K562 (cell line): ENCODE data around the gene ABHD3. TPM values are rescaled to one million over a fixed set of nuclear protein-coding genes. Genes with fewer than 3 reads are reported as not detected.

Source experiments
- ARHGAP35 ChIP-seq: fragments of 450-650 bp; IDR thresholded peaks from 2 replicates; pipeline ENCODE4 v1.6.1; 2018; ENCODE audit not compliant: partially characterized antibody
- CAMTA2 ChIP-seq: fragments of 250-450 bp; sonication (Bioruptor Pico); conservative IDR thresholded peaks from 2 replicates; pipeline ENCODE4 v1.5.1; 2022
- ELF2 ChIP-seq: fragments of 250-450 bp; sonication (Bioruptor Pico); IDR thresholded peaks from 2 replicates; pipeline ENCODE4 v1.5.0; 2021; ENCODE audit warnings: mild to moderate bottlenecking
- ELF4 ChIP-seq: fragments of 450-650 bp; formaldehyde crosslinking; IDR thresholded peaks from 2 replicates; pipeline ENCODE4 v1.4.0; 2022; ENCODE audit warnings: missing genetic modification characterization
- FOS ChIP-seq: IDR thresholded peaks from 3 replicates; pipeline ENCODE4 v1.6.1; 2011; ENCODE audit not compliant: insufficient read length; ENCODE audit errors: extremely low read depth
- PCBP2 ChIP-seq: fragments of 200-400 bp; formaldehyde crosslinking; IDR thresholded peaks from 2 replicates; pipeline ENCODE4 v1.6.1; 2018; ENCODE audit warnings: low read length, low read depth, mild to moderate bottlenecking, moderate library complexity; ENCODE audit not compliant: poor library complexity, severe bottlenecking
- POU5F1 ChIP-seq: fragments of 150-350 bp; IDR thresholded peaks from 2 replicates; pipeline ENCODE4 v1.6.1; 2014; ENCODE audit warnings: borderline replicate concordance, low read length, low read depth, mild to moderate bottlenecking; ENCODE audit not compliant: partially characterized antibody
- RBM17 ChIP-seq: fragments of 200-400 bp; formaldehyde crosslinking; IDR thresholded peaks from 2 replicates; pipeline ENCODE4 v1.6.1; 2017; ENCODE audit warnings: low read depth, mild to moderate bottlenecking, low read length, borderline replicate concordance
- SP1 ChIP-seq: sonication (generic); formaldehyde crosslinking; IDR thresholded peaks from 2 replicates; pipeline ENCODE4 v1.8.1; 2022; ENCODE audit warnings: mild to moderate bottlenecking, missing genetic modification reagents
- TRIM28 ChIP-seq: fragments of 450-650 bp; IDR thresholded peaks from 2 replicates; pipeline ENCODE4 v1.6.1; 2017
- ZC3H8 ChIP-seq: fragments of 450-650 bp; IDR thresholded peaks from 2 replicates; pipeline ENCODE4 v1.6.1; 2017
- ZNF174 ChIP-seq: fragments of 250-450 bp; sonication (Bioruptor Pico); IDR thresholded peaks from 2 replicates; pipeline ENCODE4 v1.4.0; 2020; ENCODE audit warnings: mild to moderate bottlenecking
- ZNF347 ChIP-seq: fragments of 450-650 bp; formaldehyde crosslinking; IDR thresholded peaks from 2 replicates; pipeline ENCODE4 v1.4.0; 2020; ENCODE audit warnings: low read depth, mild to moderate bottlenecking, moderate library complexity
- ZNF507 ChIP-seq: conservative IDR thresholded peaks from 2 replicates; pipeline ENCODE4 v1.6.1; 2017; ENCODE audit warnings: missing genetic modification characterization, missing compliant biosample characterization
- ZNF780A ChIP-seq: fragments of 250-450 bp; sonication (Bioruptor Pico); IDR thresholded peaks from 2 replicates; pipeline ENCODE4 v1.5.0; 2021; ENCODE audit warnings: mild to moderate bottlenecking
- ZNF79 ChIP-seq: fragments of 250-450 bp; sonication (Bioruptor Pico); IDR thresholded peaks from 2 replicates; pipeline ENCODE4 v1.4.0; 2020; ENCODE audit warnings: low read depth, mild to moderate bottlenecking, moderate library complexity
- polyA plus RNA-seq, 8 experiments: library from polyadenylated mRNA; depleted of rRNA in 4 of 8; stranded (reverse) in 5 of 8; unstranded in 3 of 8; fragments of >200 nt; fragmentation: Nextera tagmentation in 2 of 8; fragmentation: Illumina TruSeq in 1 of 8; extraction: Ambion mirVana in 2 of 8; extraction: Trizol in 1 of 8; gene quantifications; 2 replicates each; pipeline versions ENCODE4 v1.2.1 to v1.2.3, GENCODE V29; 2011 to 2014; ENCODE audit warnings: inconsistent platforms in 1 of 8, missing spikeins in 1 of 8
- total RNA-seq, 7 experiments: library from RNA; depleted of rRNA in 6 of 7; stranded (reverse); fragments of >200 nt in 6 of 7; fragmentation: Illumina TruSeq in 2 of 7; extraction: Trizol in 2 of 7; gene quantifications; 2 replicates each; pipeline versions ENCODE4 v1.2.1 to v1.2.3, GENCODE V29; 2011 to 2021; ENCODE audit warnings: low replicate concordance in 1 of 7
- TF ChIP-seq, protein P1 (sequence below): fragments of 250-450 bp; sonication (Bioruptor Pico); IDR thresholded peaks from 2 replicates; pipeline ENCODE4 v1.5.0; 2021; ENCODE audit warnings: mild to moderate bottlenecking, moderate library complexity
- TF ChIP-seq, protein P2 (sequence below), 2 experiments: fragments of 450-650 bp; IDR thresholded peaks; 2 replicates each; pipeline ENCODE4 v1.6.1; 2018; ENCODE audit warnings: mild to moderate bottlenecking in 2 of 2, low read depth in 1 of 2; ENCODE audit not compliant: partially characterized antibody in 2 of 2
- TF ChIP-seq, protein P3 (sequence below), 3 experiments: fragments of 200-800 bp in 1 of 3; sonication (Bioruptor generic) in 1 of 3; sonication (generic) in 1 of 3; formaldehyde crosslinking in 1 of 3; IDR thresholded peaks; 2 replicates each; pipeline versions ENCODE4 v1.6.1 to v1.8.0; 2016 to 2022; ENCODE audit warnings: mild to moderate bottlenecking in 2 of 3, missing compliant biosample characterization in 2 of 3, missing genetic modification characterization in 2 of 3, missing genetic modification reagents in 1 of 3

ABHD3 gene
- total and polyA plus RNA-seq, 9 of the 15 experiments (the other 6 are each of a cell fraction or from before 2014, with no cell fraction given), result 6.3 to 38.8 (median 19.4) TPM

DNA sequence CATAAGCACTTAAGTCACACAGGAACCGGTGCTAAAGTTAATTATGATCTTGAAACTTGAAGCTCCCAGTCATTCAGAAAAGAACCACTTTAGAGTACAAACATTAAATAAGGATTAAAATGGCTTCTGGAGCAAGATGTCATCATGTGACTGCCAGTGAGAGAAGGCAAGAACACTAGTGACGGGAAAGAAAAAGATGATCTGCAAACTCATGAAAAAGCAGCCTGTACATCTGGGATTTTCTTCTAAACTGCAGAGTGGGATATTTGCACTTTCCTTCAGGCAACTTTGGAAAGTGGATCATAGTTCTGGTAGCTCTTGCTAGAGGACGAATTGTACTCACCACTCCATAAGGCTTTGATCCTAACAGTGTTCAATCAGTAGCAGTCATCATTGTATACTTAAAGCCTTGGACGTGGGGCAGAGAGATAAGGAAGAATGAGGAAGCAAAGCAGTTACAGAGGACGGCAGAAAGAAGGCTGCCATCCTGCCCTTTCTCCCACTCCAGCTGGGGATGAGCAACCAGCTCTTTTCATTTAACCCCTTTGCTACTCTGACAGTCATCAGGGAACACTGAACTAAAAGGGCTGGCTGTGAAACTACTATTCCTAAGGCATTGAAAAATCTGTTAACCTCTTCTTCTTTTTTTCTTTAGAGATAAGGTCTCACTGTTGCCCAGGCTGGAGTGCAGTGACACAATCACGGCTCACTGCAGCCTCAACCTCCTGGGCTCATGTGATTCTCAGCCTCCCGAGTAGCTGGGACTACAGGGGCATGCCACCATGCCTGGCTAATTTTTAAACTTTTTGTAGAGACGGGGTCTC is 18.1 kb downstream of the ABHD3 start (continued):
- TF ChIP-seq ZNF347 (CRISPR knock-in tag) (no peak), ZNF174 (CRISPR knock-in tag) (no peak), FOS (no peak), ELF4 (peak; percentile 34; the same call in 1 of the 2 replicates), ZNF507 (no peak), ZC3H8 (no peak), PCBP2 (no peak), ELF2 (CRISPR knock-in tag) (no peak), SP1 (CRISPR knock-in tag) (no peak), CAMTA2 (CRISPR knock-in tag) (no peak), RBM17 (no peak), ZNF79 (no peak), POU5F1 (no peak), TRIM28 (peak; percentile 52; the same call in 1 of the 2 replicates), ZNF780A (no peak), ARHGAP35 (no peak)
- TF ChIP-seq, protein P1, sequence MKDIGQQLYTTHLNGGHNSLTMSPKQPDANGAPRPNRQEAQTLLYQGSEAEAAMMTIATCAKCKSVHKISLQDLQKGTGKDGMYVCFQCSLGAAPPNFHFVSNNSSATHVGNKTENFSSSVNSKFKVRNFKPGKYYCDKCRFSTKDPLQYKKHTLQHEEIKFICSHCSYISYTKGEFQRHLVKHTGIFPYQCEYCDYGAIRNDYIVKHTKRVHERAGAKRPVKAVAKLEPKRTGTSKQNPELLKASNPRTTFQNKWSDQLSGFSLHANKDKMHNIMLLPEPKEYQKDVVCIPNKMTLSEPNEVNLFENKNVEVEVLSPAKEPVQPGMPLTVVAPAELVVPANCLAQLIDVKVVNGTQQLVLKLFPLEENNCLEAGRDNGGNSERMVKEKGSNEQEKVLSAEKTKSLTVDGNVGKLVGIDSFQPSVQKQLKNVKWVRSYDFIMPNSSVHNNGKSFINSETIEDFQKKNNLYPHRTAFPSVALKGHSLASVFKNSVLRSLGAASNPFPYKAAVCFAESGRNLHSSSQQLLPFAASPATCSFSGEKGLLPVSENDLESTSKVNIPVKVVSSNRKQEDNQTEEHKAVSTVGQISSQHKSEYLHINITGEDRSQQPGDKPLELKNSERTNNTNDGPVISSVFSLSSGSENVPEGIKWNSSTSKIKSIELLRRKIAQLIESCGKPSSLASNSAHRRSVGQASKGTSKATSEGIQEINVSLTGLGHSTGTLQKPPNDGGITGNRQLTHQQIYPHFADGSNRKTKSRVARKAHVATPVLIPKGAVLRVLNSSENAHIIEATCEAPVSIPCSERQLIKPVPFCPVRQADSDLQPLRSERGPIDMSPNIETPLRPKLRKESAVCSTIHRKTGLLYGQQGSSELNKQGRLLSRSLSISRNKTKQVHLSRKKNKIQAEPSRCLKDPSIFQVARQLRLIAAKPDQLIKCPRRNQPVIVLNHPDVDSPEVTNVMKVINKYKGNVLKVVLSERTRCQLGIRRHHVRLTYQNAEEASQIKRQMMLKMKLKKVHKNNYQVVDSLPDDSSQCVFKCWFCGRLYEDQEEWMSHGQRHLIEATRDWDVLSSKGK (CRISPR knock-in tag), result no peak
- TF ChIP-seq, protein P2, sequence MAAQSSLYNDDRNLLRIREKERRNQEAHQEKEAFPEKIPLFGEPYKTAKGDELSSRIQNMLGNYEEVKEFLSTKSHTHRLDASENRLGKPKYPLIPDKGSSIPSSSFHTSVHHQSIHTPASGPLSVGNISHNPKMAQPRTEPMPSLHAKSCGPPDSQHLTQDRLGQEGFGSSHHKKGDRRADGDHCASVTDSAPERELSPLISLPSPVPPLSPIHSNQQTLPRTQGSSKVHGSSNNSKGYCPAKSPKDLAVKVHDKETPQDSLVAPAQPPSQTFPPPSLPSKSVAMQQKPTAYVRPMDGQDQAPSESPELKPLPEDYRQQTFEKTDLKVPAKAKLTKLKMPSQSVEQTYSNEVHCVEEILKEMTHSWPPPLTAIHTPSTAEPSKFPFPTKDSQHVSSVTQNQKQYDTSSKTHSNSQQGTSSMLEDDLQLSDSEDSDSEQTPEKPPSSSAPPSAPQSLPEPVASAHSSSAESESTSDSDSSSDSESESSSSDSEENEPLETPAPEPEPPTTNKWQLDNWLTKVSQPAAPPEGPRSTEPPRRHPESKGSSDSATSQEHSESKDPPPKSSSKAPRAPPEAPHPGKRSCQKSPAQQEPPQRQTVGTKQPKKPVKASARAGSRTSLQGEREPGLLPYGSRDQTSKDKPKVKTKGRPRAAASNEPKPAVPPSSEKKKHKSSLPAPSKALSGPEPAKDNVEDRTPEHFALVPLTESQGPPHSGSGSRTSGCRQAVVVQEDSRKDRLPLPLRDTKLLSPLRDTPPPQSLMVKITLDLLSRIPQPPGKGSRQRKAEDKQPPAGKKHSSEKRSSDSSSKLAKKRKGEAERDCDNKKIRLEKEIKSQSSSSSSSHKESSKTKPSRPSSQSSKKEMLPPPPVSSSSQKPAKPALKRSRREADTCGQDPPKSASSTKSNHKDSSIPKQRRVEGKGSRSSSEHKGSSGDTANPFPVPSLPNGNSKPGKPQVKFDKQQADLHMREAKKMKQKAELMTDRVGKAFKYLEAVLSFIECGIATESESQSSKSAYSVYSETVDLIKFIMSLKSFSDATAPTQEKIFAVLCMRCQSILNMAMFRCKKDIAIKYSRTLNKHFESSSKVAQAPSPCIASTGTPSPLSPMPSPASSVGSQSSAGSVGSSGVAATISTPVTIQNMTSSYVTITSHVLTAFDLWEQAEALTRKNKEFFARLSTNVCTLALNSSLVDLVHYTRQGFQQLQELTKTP (IDR thresholded peaks at IDR 0.05; ENCODE audit: low read depth in 1 of 2, partially characterized antibody in 2 of 2), result peak in 1 of 2 experiments; percentile 65
- TF ChIP-seq, protein P3, sequence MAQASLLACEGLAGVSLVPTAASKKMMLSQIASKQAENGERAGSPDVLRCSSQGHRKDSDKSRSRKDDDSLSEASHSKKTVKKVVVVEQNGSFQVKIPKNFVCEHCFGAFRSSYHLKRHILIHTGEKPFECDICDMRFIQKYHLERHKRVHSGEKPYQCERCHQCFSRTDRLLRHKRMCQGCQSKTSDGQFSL (CRISPR knock-in tag; IDR thresholded peaks at IDR 0.05), result no peak
- TF ChIP-seq, protein P3 (tag; IDR thresholded peaks at IDR 0.05), result no peak
